Ovary (tissue), 9 donors: ENCODE data around the gene CPZ. TPM values are rescaled to one million over a fixed set of nuclear protein-coding genes. Genes with fewer than 3 reads are reported as not detected.

Experiments
- DNase-seq, 5 donors: peaks; one replicate each; pipeline ENCODE4 v3.0.0-alpha.2; 2019 to 2020
- H3K27ac ChIP-seq, 2 donors: fragments of 200-600 bp; one replicate each; pipeline versions ENCODE4 v1.5.1 to v1.8.0; 2019 to 2022
- H3K27me3 ChIP-seq: fragments of 200-600 bp; one replicate; pipeline ENCODE4 v1.8.0; 2022
- H3K36me3 ChIP-seq: fragments of 200-600 bp; sonication (generic); one replicate; pipeline ENCODE4 v1.5.1; 2019
- H3K4me1 ChIP-seq: one replicate; pipeline ENCODE4 v1.8.1; 2013; ENCODE audit warnings: mild to moderate bottlenecking, moderate library complexity; ENCODE audit not compliant: insufficient read depth
- H3K4me3 ChIP-seq: fragments of 200-600 bp; sonication (generic); one replicate; pipeline ENCODE4 v1.5.1; 2017
- H3K9me3 ChIP-seq, 2 donors: fragments of 200-600 bp in 1 of 2; sonication (generic) in 1 of 2; one replicate each; pipeline versions ENCODE4 v1.5.1 to v1.8.1; 2013 to 2019; ENCODE audit warnings: mild to moderate bottlenecking in 1 of 2, moderate library complexity in 1 of 2
- EP300 ChIP-seq: sonication (generic); formaldehyde crosslinking; IDR thresholded peaks from one replicate; pipeline ENCODE4 v1.6.1; 2017; ENCODE audit warnings: antibody characterized with exemption
- POLR2A ChIP-seq: fragments of 450-650 bp; IDR thresholded peaks from one replicate; pipeline ENCODE4 v1.6.1; 2017; ENCODE audit warnings: antibody characterized with exemption, mild to moderate bottlenecking, moderate library complexity
- WGBS, 3 donors: extraction: QIAGEN DNeasy Blood & Tissue Kit in 1 of 3; methylation state at CpG; one replicate each; pipeline versions ENCODE4 v1.1.5 to v1.1.7; 2013 to 2017; 5-methylcytosine and 5-hydroxymethylcytosine counted together
- intact Hi-C, 4 donors: fragments of 100-400 bp; cut with DNase I; formaldehyde crosslinking; loops; one replicate each; pipeline versions ENCODE4 v1.11.0 to v1.15.1; 2022 to 2023
- polyA plus RNA-seq, 2 donors: library from polyadenylated mRNA; stranded (reverse); fragments of 200-250 nt in 1 of 2; fragments of 350-450 nt in 1 of 2; fragmentation: Illumina TruSeq in 1 of 2; extraction: RNeasy Lipid Tissue Mini Kit (QIAGEN cat#74804) in 1 of 2; gene quantifications; one replicate each; pipeline ENCODE4 v1.2.3, GENCODE V29; 2013 to 2014
- total RNA-seq, 7 donors: library from RNA; depleted of rRNA in 2 of 7; stranded (reverse); fragments of >200 nt in 2 of 7; fragmentation: NEBNext Ultra II Directional in 3 of 7; extraction: Animal tissue kit (Norgen Biotek cat#: 25700) in 3 of 7; gene quantifications; one replicate each; pipeline versions ENCODE4 v1.1.0 to v1.2.4, GENCODE V29; 2016 to 2023
- TF ChIP-seq, protein P1 (sequence below), 3 donors: fragments of 450-650 bp in 2 of 3; fragments of 200-600 bp in 1 of 3; IDR thresholded peaks; one replicate each; pipeline versions ENCODE4 v1.5.1 to v1.8.0; 2016 to 2022; ENCODE audit warnings: antibody characterized with exemption in 3 of 3, mild to moderate bottlenecking in 1 of 3
- donor health status: DM: no; HTN: no; CAD: no; lungs with moderate emphysema.
- donor health status: DM: no; HTN: no; CAD: no.
- donor health status: Bipolar disorder and iron deficiency.
- donor health status: DM: yes; HTN: yes; CAD: no.
- donor health status: DM: no; HTN: no; CAD: no.
- donor health status: DM: yes; HTN: yes; CAD: no.

The CPZ gene
- total and polyA plus RNA-seq, 9 donors: 51.0 to 212 (median 129) TPM

DNA sequence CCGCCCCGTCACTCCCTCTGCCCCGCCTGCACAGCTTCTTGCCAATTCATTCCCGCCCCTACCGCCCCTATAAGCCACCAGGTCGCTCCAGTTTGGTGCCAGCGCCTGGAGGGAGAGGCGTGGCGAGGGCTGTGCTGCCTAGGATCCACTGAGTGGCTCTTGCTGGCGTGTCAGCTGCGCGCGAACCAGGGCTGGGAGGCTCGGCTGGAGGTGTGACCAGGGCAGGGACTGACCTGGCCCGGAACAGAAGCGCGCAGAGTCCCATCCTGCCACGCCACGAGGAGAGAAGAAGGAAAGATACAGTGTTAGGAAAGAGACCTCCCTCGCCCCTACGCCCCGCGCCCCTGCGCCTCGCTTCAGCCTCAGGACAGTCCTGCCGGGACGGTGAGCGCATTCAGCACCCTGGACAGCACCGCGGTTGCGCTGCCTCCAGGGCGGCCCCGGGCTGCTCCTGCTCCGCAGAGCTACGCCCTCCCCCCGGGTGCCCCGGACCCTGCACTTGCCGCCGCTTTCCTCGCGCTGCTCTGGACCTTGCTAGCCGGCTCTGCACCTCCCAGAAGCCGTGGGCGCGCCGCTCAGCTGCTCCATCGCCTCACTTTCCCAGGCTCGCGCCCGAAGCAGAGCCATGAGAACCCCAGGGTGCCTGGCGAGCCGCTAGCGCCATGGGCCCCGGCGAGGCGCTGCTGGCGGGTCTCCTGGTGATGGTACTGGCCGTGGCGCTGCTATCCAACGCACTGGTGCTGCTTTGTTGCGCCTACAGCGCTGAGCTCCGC, 12.1 kb upstream of the CPZ start, which contains the start of gene GPR78:
Gene GPR78 (plus strand): TSS at position 72 of the 773 bp plus-strand sequence. CDS start 591 bp downstream, at position 663.
- intact Hi-C loops: no loop called here
- no peaks in the 10 kb centered on the region for H3K27me3 ChIP-seq
- H3K4me3 ChIP-seq: no peak within 1 kb of the TSS

DNA sequence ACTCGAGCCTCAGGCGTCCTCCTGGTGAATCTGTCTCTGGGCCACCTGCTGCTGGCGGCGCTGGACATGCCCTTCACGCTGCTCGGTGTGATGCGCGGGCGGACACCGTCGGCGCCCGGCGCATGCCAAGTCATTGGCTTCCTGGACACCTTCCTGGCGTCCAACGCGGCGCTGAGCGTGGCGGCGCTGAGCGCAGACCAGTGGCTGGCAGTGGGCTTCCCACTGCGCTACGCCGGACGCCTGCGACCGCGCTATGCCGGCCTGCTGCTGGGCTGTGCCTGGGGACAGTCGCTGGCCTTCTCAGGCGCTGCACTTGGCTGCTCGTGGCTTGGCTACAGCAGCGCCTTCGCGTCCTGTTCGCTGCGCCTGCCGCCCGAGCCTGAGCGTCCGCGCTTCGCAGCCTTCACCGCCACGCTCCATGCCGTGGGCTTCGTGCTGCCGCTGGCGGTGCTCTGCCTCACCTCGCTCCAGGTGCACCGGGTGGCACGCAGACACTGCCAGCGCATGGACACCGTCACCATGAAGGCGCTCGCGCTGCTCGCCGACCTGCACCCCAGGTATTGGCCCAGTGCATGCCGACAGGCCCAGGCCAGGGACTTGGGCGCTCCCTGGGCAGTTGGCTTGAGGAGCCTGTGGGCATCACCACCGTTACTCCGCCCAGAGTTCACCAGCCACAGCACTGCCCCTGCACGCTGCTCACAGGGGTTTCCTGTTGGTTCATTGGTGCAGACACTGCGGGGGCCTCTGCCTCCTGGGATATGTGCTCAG, 11.3 kb upstream of the CPZ start:
- Histone ChIP-seq H3K36me3 (no peaks in the 10 kb centered on the region), H3K4me3 (no peak overlapping the region), H3K27me3 (no peaks in the 10 kb centered on the region), H3K27ac (no peak overlapping the region), H3K9me3 (no peaks in the 10 kb centered on the region), H3K4me1 (peaks cover 3% of the 10 kb centered on the region)
- WGBS, 3 donors: 41 to 72% (median 45%) methylated on average over 50 to 66 of the region's 66 CpGs
- intact Hi-C loops: no loop called here
- TF ChIP-seq POLR2A (no peak), EP300 (no peak)
- TF ChIP-seq, protein P1, sequence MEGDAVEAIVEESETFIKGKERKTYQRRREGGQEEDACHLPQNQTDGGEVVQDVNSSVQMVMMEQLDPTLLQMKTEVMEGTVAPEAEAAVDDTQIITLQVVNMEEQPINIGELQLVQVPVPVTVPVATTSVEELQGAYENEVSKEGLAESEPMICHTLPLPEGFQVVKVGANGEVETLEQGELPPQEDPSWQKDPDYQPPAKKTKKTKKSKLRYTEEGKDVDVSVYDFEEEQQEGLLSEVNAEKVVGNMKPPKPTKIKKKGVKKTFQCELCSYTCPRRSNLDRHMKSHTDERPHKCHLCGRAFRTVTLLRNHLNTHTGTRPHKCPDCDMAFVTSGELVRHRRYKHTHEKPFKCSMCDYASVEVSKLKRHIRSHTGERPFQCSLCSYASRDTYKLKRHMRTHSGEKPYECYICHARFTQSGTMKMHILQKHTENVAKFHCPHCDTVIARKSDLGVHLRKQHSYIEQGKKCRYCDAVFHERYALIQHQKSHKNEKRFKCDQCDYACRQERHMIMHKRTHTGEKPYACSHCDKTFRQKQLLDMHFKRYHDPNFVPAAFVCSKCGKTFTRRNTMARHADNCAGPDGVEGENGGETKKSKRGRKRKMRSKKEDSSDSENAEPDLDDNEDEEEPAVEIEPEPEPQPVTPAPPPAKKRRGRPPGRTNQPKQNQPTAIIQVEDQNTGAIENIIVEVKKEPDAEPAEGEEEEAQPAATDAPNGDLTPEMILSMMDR (IDR thresholded peaks at IDR 0.05): no peak
- peak in 3 of 5 donors; percentile 15 to 31 (median 29) for DNase-seq

More for the DNA sequence above, 12.1 kb upstream of the CPZ start, which contains the start of gene GPR78:
- TF ChIP-seq, protein P1 (IDR thresholded peaks at IDR 0.05): no peak
- TF ChIP-seq EP300 (no peak), POLR2A (no peak)
- H3K27ac ChIP-seq: no peak within 1 kb of the TSS
- H3K36me3 ChIP-seq: no peaks in the 10 kb centered on the region
- peaks cover 4% of the 10 kb centered on the region for H3K4me1 ChIP-seq
- 3 to 5% (median 5%) methylated on average over 60 to 63 of the region's 63 CpGs for WGBS, 3 donors
- peak; percentile 67 to 84 (median 82) for DNase-seq
- no peaks in the 10 kb centered on the region for H3K9me3 ChIP-seq

DNA sequence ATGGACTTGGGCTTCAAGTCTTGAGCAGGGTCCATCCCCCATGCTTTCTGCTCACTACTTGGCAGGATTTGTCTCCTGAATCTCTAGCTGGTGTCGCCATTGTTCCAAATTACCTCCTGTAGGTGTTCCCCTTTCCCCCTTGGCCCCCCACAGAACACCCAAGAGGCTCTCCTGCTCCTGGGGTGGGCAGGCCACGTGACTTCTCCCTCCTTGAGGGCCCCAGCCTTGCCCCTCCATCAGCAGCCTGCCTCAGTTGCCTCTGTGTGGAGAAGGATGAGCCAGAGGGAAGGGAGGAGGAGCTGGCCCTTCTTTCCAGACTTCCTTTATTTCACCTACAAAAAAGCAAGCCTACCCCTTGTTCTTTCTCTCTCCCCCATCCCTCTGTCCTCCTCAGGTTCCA, 10.5 kb upstream of the CPZ start:
- H3K27me3 ChIP-seq: no peaks in the 10 kb centered on the region
- intact Hi-C loops: no loop called here

DNA sequence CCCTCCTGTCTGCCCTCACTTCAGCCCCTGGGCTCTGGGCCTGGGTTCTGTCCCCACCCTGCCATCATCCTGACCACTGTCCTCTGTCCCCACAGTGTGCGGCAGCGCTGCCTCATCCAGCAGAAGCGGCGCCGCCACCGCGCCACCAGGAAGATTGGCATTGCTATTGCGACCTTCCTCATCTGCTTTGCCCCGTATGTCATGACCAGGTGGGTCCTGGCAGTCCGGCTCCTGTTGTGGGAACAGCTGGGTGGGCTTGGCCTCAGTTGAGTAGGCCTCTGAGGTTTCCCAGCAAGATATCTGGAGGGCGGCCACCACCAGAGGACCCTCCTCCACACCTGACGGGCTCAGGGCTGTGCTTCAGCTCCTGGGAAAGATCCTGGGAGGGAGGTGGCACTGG, 10.1 kb upstream of the CPZ start:
- intact Hi-C loops: no loop called here
- TF ChIP-seq POLR2A (no peak), EP300 (no peak)
- TF ChIP-seq, protein P1 (IDR thresholded peaks at IDR 0.05): no peak
- 93 to 95% (median 95%) methylated on average over 12 of the region's 12 CpGs for WGBS, 3 donors

More for the DNA sequence above, 10.5 kb upstream of the CPZ start:
- H3K4me3 ChIP-seq: no peak overlapping the region
- 72 to 88% (median 80%) methylated on average over 2 of the region's 2 CpGs for WGBS, 3 donors
- no peaks in the 10 kb centered on the region for H3K9me3 ChIP-seq
- no peaks in the 10 kb centered on the region for H3K36me3 ChIP-seq
- TF ChIP-seq, protein P1 (IDR thresholded peaks at IDR 0.05): no peak
- TF ChIP-seq POLR2A (no peak), EP300 (no peak)
- H3K27ac ChIP-seq: no peak overlapping the region
- peak in 2 of 5 donors; percentile 5 to 6 for DNase-seq
- H3K4me1 ChIP-seq: peaks cover 3% of the 10 kb centered on the region

More for the DNA sequence above, 10.1 kb upstream of the CPZ start:
- no peaks in the 10 kb centered on the region for H3K27me3 ChIP-seq
- no peaks in the 10 kb centered on the region for H3K9me3 ChIP-seq
- H3K4me1 ChIP-seq: peaks cover 3% of the 10 kb centered on the region
- DNase-seq: peak in 2 of 5 donors; percentile 9 to 12
- no peak overlapping the region for H3K4me3 ChIP-seq
- H3K27ac ChIP-seq: no peak overlapping the region
- H3K36me3 ChIP-seq: no peaks in the 10 kb centered on the region
